Hepatocyte (in vitro differentiated cells): Measurements from ENCODE around the gene RAB6A.
"Not testable (repeated sequence)": the region's sequence is repeated elsewhere in the genome, so short reads cannot be mapped to it uniquely, and the experiment has no call there.

Experiments used
- EZH2 ChIP-seq: fragments of 200-600 bp; sonication (generic); IDR thresholded peaks from 2 replicates; pipeline ENCODE4 v1.6.1; 2016; ENCODE audit warnings: antibody characterized with exemption, mild to moderate bottlenecking, borderline replicate concordance
- EZH2phosphoT487 ChIP-seq: fragments of 200-600 bp; sonication (generic); IDR thresholded peaks from one replicate; pipeline ENCODE4 v1.6.1; 2018; ENCODE audit warnings: antibody characterized with exemption, mild to moderate bottlenecking, low read depth, moderate library complexity; ENCODE audit not compliant: unreplicated experiment, severe bottlenecking
- TF ChIP-seq, protein P1 (sequence below): fragments of 200-600 bp; sonication (generic); IDR thresholded peaks from 2 replicates; pipeline ENCODE4 v1.5.1; 2016; ENCODE audit warnings: antibody characterized with exemption, mild to moderate bottlenecking; ENCODE audit not compliant: poor library complexity

DNA sequence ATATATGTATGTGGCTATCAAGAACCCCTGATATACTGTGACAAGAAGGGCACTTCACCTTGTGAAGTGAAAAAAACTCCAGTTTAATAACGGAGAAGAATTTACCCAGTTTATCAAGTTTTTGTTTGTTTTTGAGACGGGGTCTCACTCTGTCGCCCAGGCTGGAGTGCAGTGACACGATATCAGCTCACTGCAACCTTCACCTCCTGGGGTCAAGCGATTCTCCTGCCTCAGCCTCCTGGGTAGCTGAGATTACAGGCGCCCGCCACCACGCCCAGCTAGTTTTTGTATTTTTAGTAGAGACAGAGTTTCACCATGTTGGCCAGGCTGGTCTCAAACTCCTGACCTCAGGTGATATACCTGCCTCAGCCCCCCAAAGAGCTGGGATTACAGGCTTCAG is 26.9 kb downstream of the RAB6A start:
- TF ChIP-seq, protein P1, sequence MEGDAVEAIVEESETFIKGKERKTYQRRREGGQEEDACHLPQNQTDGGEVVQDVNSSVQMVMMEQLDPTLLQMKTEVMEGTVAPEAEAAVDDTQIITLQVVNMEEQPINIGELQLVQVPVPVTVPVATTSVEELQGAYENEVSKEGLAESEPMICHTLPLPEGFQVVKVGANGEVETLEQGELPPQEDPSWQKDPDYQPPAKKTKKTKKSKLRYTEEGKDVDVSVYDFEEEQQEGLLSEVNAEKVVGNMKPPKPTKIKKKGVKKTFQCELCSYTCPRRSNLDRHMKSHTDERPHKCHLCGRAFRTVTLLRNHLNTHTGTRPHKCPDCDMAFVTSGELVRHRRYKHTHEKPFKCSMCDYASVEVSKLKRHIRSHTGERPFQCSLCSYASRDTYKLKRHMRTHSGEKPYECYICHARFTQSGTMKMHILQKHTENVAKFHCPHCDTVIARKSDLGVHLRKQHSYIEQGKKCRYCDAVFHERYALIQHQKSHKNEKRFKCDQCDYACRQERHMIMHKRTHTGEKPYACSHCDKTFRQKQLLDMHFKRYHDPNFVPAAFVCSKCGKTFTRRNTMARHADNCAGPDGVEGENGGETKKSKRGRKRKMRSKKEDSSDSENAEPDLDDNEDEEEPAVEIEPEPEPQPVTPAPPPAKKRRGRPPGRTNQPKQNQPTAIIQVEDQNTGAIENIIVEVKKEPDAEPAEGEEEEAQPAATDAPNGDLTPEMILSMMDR: not testable (repeated sequence)
- not testable (repeated sequence) for TF ChIP-seq EZH2, EZH2phosphoT487
